HEK293 (cell line): Measurements from ENCODE around the gene PROCA1.

Experiments
- KLF8 ChIP-seq: fragments of 450-650 bp; formaldehyde crosslinking; IDR thresholded peaks from 2 replicates; pipeline ENCODE4 v1.5.1; 2016; ENCODE audit warnings: missing biosample characterization, missing genetic modification characterization
- MEIS1 ChIP-seq: sonication (generic); formaldehyde crosslinking; IDR thresholded peaks from 2 replicates; pipeline ENCODE4 v1.8.1; 2022; ENCODE audit warnings: missing genetic modification reagents, mild to moderate bottlenecking, borderline replicate concordance
- OVOL3 ChIP-seq: fragments of 450-650 bp; formaldehyde crosslinking; IDR thresholded peaks from 2 replicates; pipeline ENCODE4 v1.5.1; 2016; ENCODE audit warnings: missing biosample characterization, missing genetic modification characterization
- YY1 ChIP-seq: fragments of 450-650 bp; formaldehyde crosslinking; IDR thresholded peaks from 2 replicates; pipeline ENCODE4 v1.5.1; 2018; ENCODE audit warnings: missing biosample characterization, missing genetic modification characterization
- ZBTB48 ChIP-seq: fragments of 450-650 bp; formaldehyde crosslinking; IDR thresholded peaks from 2 replicates; pipeline ENCODE4 v1.5.1; 2016; ENCODE audit warnings: missing biosample characterization, missing genetic modification characterization
- ZBTB7A ChIP-seq: fragments of 450-650 bp; formaldehyde crosslinking; IDR thresholded peaks from 2 replicates; pipeline ENCODE4 v1.5.1; 2016; ENCODE audit warnings: low read depth, missing biosample characterization, missing genetic modification characterization
- ZFP3 ChIP-seq: fragments of 450-650 bp; formaldehyde crosslinking; IDR thresholded peaks from 2 replicates; pipeline ENCODE4 v1.5.1; 2016; ENCODE audit warnings: low read depth, missing biosample characterization, missing genetic modification characterization
- ZNF132 ChIP-seq: fragments of 450-650 bp; formaldehyde crosslinking; IDR thresholded peaks from 2 replicates; pipeline ENCODE4 v1.5.1; 2017; ENCODE audit warnings: missing biosample characterization, missing genetic modification characterization, borderline replicate concordance
- ZNF133 ChIP-seq: fragments of 450-650 bp; formaldehyde crosslinking; IDR thresholded peaks from 2 replicates; pipeline ENCODE4 v1.5.1; 2016; ENCODE audit warnings: missing biosample characterization, missing genetic modification characterization
- ZNF394 ChIP-seq: fragments of 450-650 bp; formaldehyde crosslinking; IDR thresholded peaks from 2 replicates; pipeline ENCODE4 v1.5.1; 2016; ENCODE audit warnings: missing biosample characterization, missing genetic modification characterization, mild to moderate bottlenecking, moderate library complexity, borderline replicate concordance
- ZNF510 ChIP-seq: fragments of 450-650 bp; formaldehyde crosslinking; IDR thresholded peaks from 2 replicates; pipeline ENCODE4 v1.5.1; 2018; ENCODE audit warnings: mild to moderate bottlenecking, missing genetic modification characterization, missing biosample characterization; ENCODE audit not compliant: insufficient replicate concordance
- ZNF560 ChIP-seq: fragments of 450-650 bp; formaldehyde crosslinking; IDR thresholded peaks from 2 replicates; pipeline ENCODE4 v1.5.1; 2017; ENCODE audit warnings: missing biosample characterization, missing genetic modification characterization, borderline replicate concordance
- ZSCAN16 ChIP-seq: fragments of 450-650 bp; formaldehyde crosslinking; IDR thresholded peaks from 2 replicates; pipeline ENCODE4 v1.5.1; 2016; ENCODE audit warnings: missing biosample characterization, missing genetic modification characterization
- TF ChIP-seq, protein P1 (sequence below): fragments of 450-650 bp; formaldehyde crosslinking; IDR thresholded peaks from 2 replicates; pipeline ENCODE4 v1.5.1; 2016; ENCODE audit warnings: missing biosample characterization, missing genetic modification characterization
- TF ChIP-seq, protein P2 (sequence below): fragments of 450-650 bp; formaldehyde crosslinking; IDR thresholded peaks from 2 replicates; pipeline ENCODE4 v1.5.1; 2016; ENCODE audit warnings: missing biosample characterization, missing genetic modification characterization
- TF ChIP-seq, protein P3 (sequence below): fragments of 450-650 bp; formaldehyde crosslinking; IDR thresholded peaks from 2 replicates; pipeline ENCODE4 v1.5.1; 2016; ENCODE audit warnings: missing biosample characterization, missing genetic modification characterization, borderline replicate concordance
- TF ChIP-seq, protein P4 (sequence below): fragments of 450-650 bp; formaldehyde crosslinking; IDR thresholded peaks from 2 replicates; pipeline ENCODE4 v1.5.1; 2016; ENCODE audit warnings: missing biosample characterization, missing genetic modification characterization
- TF ChIP-seq, protein P5 (sequence below): fragments of 450-650 bp; formaldehyde crosslinking; IDR thresholded peaks from 2 replicates; pipeline ENCODE4 v1.5.1; 2016; ENCODE audit warnings: missing biosample characterization, missing genetic modification characterization
- TF ChIP-seq, protein P6 (sequence below): fragments of 450-650 bp; formaldehyde crosslinking; IDR thresholded peaks from 2 replicates; pipeline ENCODE4 v1.5.1; 2016; ENCODE audit warnings: missing biosample characterization, missing genetic modification characterization
- TF ChIP-seq, protein P7 (sequence below): fragments of 450-650 bp; formaldehyde crosslinking; IDR thresholded peaks from 2 replicates; pipeline ENCODE4 v1.5.1; 2017; ENCODE audit warnings: missing biosample characterization, missing genetic modification characterization

The PROCA1 gene

DNA sequence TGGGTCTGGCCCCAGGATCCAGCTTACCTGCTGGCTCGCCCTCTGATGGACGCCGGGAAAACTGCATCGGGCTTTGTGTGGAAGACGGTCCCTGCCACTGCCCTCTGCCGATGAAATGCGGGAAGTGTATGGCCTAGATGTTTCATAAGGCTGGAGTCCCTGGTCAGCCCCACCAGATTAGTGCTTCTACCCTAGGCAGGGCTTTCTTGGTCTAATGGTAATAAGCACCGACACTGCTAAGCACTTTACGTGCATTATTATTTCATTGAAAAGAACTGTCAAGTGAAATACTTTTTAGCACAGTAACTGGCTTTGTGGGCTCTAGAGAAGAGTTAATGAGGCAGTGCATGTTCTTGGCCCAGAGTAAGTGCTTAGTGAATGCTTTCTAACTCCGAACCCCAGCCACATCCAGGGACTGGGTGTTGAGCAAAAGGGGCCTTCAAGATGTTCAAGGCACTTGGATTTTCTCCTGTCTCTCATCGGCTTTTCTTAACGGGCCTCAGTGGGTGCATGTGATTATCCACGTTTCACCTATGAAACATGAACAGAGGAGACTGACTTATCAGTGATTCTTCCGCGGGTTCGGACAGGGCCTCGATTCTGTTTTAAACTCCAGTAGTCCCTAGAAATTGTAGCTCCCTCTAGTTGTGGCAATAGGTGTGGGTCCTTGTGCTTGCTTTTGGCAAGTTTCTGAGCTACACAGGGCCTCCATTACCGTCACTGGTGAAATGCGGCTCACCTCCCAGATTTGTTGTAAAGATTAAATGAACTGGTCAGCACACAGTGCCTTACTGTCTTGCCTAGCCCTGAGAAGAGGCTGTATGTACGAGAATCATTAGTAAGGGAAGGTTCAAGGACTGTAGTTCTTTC lies 38.7 kb upstream of the PROCA1 start (continued):
- TF ChIP-seq, protein P1, sequence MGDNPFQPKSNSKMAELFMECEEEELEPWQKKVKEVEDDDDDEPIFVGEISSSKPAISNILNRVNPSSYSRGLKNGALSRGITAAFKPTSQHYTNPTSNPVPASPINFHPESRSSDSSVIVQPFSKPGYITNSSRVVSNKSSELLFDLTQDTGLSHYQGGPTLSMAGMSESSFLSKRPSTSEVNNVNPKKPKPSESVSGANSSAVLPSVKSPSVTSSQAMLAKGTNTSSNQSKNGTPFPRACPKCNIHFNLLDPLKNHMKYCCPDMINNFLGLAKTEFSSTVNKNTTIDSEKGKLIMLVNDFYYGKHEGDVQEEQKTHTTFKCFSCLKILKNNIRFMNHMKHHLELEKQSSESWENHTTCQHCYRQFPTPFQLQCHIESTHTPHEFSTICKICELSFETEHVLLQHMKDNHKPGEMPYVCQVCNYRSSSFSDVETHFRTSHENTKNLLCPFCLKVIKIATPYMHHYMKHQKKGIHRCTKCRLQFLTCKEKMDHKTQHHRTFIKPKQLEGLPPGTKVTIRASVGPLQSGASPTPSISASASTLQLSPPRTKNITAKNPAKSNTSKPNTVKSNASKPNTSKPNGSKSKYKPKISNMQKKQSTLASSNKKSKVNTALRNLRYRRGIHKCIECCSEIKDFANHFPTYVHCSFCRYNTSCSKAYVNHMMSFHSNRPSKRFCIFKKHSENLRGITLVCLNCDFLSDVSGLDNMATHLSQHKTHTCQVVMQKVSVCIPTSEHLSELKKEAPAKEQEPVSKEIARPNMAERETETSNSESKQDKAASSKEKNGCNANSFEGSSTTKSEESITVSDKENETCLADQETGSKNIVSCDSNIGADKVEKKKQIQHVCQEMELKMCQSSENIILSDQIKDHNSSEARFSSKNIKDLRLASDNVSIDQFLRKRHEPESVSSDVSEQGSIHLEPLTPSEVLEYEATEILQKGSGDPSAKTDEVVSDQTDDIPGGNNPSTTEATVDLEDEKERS (tag by site-specific recombination), result no peak
- TF ChIP-seq, protein P2, sequence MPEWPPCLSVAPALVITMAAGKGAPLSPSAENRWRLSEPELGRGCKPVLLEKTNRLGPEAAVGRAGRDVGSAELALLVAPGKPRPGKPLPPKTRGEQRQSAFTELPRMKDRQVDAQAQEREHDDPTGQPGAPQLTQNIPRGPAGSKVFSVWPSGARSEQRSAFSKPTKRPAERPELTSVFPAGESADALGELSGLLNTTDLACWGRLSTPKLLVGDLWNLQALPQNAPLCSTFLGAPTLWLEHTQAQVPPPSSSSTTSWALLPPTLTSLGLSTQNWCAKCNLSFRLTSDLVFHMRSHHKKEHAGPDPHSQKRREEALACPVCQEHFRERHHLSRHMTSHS, result no peak
- TF ChIP-seq ZBTB7A (tag by site-specific recombination) (no peak), MEIS1 (CRISPR knock-in tag) (no peak), ZFP3 (tag by site-specific recombination) (no peak), ZNF394 (tag by site-specific recombination) (no peak), ZNF133 (no peak), YY1 (tag by site-specific recombination) (no peak), ZBTB48 (tag by site-specific recombination) (peak; percentile 93), ZNF510 (tag by site-specific recombination) (no peak), ZSCAN16 (no peak), OVOL3 (tag by site-specific recombination) (no peak), KLF8 (0 out of 2 replicates have a peak, but pooled peaks have one; percentile 43), ZNF132 (tag by site-specific recombination) (no peak), ZNF560 (tag by site-specific recombination) (no peak)
- TF ChIP-seq, protein P3, sequence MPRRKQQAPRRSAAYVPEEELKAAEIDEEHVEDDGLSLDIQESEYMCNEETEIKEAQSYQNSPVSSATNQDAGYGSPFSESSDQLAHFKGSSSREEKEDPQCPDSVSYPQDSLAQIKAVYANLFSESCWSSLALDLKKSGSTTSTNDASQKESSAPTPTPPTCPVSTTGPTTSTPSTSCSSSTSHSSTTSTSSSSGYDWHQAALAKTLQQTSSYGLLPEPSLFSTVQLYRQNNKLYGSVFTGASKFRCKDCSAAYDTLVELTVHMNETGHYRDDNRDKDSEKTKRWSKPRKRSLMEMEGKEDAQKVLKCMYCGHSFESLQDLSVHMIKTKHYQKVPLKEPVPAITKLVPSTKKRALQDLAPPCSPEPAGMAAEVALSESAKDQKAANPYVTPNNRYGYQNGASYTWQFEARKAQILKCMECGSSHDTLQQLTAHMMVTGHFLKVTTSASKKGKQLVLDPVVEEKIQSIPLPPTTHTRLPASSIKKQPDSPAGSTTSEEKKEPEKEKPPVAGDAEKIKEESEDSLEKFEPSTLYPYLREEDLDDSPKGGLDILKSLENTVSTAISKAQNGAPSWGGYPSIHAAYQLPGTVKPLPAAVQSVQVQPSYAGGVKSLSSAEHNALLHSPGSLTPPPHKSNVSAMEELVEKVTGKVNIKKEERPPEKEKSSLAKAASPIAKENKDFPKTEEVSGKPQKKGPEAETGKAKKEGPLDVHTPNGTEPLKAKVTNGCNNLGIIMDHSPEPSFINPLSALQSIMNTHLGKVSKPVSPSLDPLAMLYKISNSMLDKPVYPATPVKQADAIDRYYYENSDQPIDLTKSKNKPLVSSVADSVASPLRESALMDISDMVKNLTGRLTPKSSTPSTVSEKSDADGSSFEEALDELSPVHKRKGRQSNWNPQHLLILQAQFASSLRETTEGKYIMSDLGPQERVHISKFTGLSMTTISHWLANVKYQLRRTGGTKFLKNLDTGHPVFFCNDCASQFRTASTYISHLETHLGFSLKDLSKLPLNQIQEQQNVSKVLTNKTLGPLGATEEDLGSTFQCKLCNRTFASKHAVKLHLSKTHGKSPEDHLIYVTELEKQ (tag by site-specific recombination), result no peak
- TF ChIP-seq, protein P4, sequence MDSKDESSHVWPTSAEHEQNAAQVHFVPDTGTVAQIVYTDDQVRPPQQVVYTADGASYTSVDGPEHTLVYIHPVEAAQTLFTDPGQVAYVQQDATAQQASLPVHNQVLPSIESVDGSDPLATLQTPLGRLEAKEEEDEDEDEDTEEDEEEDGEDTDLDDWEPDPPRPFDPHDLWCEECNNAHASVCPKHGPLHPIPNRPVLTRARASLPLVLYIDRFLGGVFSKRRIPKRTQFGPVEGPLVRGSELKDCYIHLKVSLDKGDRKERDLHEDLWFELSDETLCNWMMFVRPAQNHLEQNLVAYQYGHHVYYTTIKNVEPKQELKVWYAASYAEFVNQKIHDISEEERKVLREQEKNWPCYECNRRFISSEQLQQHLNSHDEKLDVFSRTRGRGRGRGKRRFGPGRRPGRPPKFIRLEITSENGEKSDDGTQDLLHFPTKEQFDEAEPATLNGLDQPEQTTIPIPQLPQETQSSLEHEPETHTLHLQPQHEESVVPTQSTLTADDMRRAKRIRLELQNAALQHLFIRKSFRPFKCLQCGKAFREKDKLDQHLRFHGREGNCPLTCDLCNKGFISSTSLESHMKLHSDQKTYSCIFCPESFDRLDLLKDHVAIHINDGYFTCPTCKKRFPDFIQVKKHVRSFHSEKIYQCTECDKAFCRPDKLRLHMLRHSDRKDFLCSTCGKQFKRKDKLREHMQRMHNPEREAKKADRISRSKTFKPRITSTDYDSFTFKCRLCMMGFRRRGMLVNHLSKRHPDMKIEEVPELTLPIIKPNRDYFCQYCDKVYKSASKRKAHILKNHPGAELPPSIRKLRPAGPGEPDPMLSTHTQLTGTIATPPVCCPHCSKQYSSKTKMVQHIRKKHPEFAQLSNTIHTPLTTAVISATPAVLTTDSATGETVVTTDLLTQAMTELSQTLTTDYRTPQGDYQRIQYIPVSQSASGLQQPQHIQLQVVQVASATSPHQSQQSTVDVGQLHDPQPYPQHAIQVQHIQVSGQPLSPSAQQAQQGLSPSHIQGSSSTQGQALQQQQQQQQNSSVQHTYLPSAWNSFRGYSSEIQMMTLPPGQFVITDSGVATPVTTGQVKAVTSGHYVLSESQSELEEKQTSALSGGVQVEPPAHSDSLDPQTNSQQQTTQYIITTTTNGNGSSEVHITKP (tag by site-specific recombination), result no peak
- TF ChIP-seq, protein P5, sequence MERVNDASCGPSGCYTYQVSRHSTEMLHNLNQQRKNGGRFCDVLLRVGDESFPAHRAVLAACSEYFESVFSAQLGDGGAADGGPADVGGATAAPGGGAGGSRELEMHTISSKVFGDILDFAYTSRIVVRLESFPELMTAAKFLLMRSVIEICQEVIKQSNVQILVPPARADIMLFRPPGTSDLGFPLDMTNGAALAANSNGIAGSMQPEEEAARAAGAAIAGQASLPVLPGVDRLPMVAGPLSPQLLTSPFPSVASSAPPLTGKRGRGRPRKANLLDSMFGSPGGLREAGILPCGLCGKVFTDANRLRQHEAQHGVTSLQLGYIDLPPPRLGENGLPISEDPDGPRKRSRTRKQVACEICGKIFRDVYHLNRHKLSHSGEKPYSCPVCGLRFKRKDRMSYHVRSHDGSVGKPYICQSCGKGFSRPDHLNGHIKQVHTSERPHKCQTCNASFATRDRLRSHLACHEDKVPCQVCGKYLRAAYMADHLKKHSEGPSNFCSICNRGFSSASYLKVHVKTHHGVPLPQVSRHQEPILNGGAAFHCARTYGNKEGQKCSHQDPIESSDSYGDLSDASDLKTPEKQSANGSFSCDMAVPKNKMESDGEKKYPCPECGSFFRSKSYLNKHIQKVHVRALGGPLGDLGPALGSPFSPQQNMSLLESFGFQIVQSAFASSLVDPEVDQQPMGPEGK (tag by site-specific recombination), result no peak
- TF ChIP-seq, protein P6, sequence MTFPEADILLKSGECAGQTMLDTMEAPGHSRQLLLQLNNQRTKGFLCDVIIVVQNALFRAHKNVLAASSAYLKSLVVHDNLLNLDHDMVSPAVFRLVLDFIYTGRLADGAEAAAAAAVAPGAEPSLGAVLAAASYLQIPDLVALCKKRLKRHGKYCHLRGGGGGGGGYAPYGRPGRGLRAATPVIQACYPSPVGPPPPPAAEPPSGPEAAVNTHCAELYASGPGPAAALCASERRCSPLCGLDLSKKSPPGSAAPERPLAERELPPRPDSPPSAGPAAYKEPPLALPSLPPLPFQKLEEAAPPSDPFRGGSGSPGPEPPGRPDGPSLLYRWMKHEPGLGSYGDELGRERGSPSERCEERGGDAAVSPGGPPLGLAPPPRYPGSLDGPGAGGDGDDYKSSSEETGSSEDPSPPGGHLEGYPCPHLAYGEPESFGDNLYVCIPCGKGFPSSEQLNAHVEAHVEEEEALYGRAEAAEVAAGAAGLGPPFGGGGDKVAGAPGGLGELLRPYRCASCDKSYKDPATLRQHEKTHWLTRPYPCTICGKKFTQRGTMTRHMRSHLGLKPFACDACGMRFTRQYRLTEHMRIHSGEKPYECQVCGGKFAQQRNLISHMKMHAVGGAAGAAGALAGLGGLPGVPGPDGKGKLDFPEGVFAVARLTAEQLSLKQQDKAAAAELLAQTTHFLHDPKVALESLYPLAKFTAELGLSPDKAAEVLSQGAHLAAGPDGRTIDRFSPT (tag by site-specific recombination), result no peak
- TF ChIP-seq, protein P7, sequence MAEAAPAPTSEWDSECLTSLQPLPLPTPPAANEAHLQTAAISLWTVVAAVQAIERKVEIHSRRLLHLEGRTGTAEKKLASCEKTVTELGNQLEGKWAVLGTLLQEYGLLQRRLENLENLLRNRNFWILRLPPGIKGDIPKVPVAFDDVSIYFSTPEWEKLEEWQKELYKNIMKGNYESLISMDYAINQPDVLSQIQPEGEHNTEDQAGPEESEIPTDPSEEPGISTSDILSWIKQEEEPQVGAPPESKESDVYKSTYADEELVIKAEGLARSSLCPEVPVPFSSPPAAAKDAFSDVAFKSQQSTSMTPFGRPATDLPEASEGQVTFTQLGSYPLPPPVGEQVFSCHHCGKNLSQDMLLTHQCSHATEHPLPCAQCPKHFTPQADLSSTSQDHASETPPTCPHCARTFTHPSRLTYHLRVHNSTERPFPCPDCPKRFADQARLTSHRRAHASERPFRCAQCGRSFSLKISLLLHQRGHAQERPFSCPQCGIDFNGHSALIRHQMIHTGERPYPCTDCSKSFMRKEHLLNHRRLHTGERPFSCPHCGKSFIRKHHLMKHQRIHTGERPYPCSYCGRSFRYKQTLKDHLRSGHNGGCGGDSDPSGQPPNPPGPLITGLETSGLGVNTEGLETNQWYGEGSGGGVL (tag by site-specific recombination), result no peak
